NCI-H524 treated with DMSO at 0.1 percent for 48 hours (cell line): ENCODE measurements around the gene RNF5.
"Not testable (repeated sequence)": the region's sequence is repeated elsewhere in the genome, so short reads cannot be mapped to it uniquely, and the experiment has no call there.

Source experiments
- DNase-seq: peaks from one replicate; lab custom pipeline; 2025; lab: John Stamatoyannopoulos, UW

Gene RNF5

GRCh38 chr6:32177788-32178546 is at the start of gene RNF5:
Gene RNF5, plus strand, starts transcription at chr6:32178405. Its CDS starts 107 bp downstream, at chr6:32178512.
- DNase-seq: peak; percentile 100

- no peak for DNase-seq
Observed at GRCh38 chr6:32128751-32129296, 49.4 kb upstream of the RNF5 start.

- no peak for DNase-seq
Observed at GRCh38 chr6:32129297-32130088, 48.7 kb upstream of the RNF5 start.

GRCh38 chr6:32131439-32131948 is 46.7 kb upstream of the RNF5 start:
- no peak for DNase-seq

GRCh38 chr6:32132110-32132509 is 46.1 kb upstream of the RNF5 start:
- no peak for DNase-seq

- DNase-seq: no peak
Observed at GRCh38 chr6:32133786-32134185, 44.4 kb upstream of the RNF5 start.

- DNase-seq: no peak
Observed at GRCh38 chr6:32137454-32137853, 40.8 kb upstream of the RNF5 start.

- DNase-seq: no peak
Observed at GRCh38 chr6:32139590-32139989, 38.6 kb upstream of the RNF5 start.

- DNase-seq: no peak
Observed at GRCh38 chr6:32140420-32141046, 37.7 kb upstream of the RNF5 start.

GRCh38 chr6:32144238-32144637 is 34.0 kb upstream of the RNF5 start:
- not testable (repeated sequence) for DNase-seq

GRCh38 chr6:32146287-32146686 is 31.9 kb upstream of the RNF5 start:
- no peak for DNase-seq

- DNase-seq: no peak
Observed at GRCh38 chr6:32146687-32147086, 31.5 kb upstream of the RNF5 start.

GRCh38 chr6:32147401-32148132 is 30.6 kb upstream of the RNF5 start:
- DNase-seq: no peak

GRCh38 chr6:32148289-32149091 is 29.7 kb upstream of the RNF5 start:
- DNase-seq: no peak

GRCh38 chr6:32149092-32149755 is 29.0 kb upstream of the RNF5 start:
- DNase-seq: no peak

- DNase-seq: no peak
Observed at GRCh38 chr6:32149932-32150870, 28.0 kb upstream of the RNF5 start.

GRCh38 chr6:32151181-32151862 is 26.9 kb upstream of the RNF5 start:
- DNase-seq: peak; percentile 97
